GM23338 (cell line): Measurements from ENCODE around the gene UNC5B.

Experiments used
- TF ChIP-seq, protein P1 (sequence below), 2 experiments: fragments of 200-600 bp in 1 of 2; sonication (generic) in 1 of 2; conservative IDR thresholded peaks; 2 replicates each; pipeline versions ENCODE4 v1.5.1 to v1.6.1; 2016 to 2017; ENCODE audit warnings: antibody characterized with exemption in 2 of 2, low read depth in 2 of 2, mild to moderate bottlenecking in 2 of 2, moderate library complexity in 1 of 2
- TF ChIP-seq, protein P2 (sequence below): IDR thresholded peaks from one replicate; pipeline ENCODE4 v1.6.1; 2018; ENCODE audit warnings: antibody characterized with exemption; ENCODE audit not compliant: unreplicated experiment
- TF ChIP-seq, protein P3 (sequence below): IDR thresholded peaks from 2 replicates; pipeline ENCODE4 v1.6.1; 2016; ENCODE audit warnings: antibody characterized with exemption

DNA sequence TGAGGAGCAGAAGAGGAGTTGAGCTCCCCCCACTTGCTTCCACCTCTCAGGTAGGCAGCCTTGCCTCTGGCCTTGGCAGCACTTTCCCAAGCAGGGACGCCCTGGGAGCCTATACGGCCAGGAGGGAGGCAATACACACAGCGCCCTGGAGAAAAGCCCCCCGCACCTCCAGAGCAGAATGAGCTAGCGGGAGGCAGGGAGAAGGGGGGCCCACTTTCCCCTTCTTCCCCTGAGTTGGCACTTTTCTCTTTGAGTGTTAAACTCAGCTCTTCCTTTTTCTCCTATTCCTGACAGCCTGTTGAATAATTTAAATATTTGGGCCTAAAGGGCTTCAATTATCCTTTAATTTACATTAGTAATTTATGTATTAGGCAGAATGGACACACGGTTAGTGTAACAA is 35.8 kb downstream of the UNC5B start:
- TF ChIP-seq, protein P1, sequence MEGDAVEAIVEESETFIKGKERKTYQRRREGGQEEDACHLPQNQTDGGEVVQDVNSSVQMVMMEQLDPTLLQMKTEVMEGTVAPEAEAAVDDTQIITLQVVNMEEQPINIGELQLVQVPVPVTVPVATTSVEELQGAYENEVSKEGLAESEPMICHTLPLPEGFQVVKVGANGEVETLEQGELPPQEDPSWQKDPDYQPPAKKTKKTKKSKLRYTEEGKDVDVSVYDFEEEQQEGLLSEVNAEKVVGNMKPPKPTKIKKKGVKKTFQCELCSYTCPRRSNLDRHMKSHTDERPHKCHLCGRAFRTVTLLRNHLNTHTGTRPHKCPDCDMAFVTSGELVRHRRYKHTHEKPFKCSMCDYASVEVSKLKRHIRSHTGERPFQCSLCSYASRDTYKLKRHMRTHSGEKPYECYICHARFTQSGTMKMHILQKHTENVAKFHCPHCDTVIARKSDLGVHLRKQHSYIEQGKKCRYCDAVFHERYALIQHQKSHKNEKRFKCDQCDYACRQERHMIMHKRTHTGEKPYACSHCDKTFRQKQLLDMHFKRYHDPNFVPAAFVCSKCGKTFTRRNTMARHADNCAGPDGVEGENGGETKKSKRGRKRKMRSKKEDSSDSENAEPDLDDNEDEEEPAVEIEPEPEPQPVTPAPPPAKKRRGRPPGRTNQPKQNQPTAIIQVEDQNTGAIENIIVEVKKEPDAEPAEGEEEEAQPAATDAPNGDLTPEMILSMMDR (conservative IDR thresholded peaks at IDR 0.05; ENCODE audit: low read depth in 2 of 2) = no peak
- TF ChIP-seq, protein P2, sequence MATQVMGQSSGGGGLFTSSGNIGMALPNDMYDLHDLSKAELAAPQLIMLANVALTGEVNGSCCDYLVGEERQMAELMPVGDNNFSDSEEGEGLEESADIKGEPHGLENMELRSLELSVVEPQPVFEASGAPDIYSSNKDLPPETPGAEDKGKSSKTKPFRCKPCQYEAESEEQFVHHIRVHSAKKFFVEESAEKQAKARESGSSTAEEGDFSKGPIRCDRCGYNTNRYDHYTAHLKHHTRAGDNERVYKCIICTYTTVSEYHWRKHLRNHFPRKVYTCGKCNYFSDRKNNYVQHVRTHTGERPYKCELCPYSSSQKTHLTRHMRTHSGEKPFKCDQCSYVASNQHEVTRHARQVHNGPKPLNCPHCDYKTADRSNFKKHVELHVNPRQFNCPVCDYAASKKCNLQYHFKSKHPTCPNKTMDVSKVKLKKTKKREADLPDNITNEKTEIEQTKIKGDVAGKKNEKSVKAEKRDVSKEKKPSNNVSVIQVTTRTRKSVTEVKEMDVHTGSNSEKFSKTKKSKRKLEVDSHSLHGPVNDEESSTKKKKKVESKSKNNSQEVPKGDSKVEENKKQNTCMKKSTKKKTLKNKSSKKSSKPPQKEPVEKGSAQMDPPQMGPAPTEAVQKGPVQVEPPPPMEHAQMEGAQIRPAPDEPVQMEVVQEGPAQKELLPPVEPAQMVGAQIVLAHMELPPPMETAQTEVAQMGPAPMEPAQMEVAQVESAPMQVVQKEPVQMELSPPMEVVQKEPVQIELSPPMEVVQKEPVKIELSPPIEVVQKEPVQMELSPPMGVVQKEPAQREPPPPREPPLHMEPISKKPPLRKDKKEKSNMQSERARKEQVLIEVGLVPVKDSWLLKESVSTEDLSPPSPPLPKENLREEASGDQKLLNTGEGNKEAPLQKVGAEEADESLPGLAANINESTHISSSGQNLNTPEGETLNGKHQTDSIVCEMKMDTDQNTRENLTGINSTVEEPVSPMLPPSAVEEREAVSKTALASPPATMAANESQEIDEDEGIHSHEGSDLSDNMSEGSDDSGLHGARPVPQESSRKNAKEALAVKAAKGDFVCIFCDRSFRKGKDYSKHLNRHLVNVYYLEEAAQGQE = no peak
- TF ChIP-seq, protein P3, sequence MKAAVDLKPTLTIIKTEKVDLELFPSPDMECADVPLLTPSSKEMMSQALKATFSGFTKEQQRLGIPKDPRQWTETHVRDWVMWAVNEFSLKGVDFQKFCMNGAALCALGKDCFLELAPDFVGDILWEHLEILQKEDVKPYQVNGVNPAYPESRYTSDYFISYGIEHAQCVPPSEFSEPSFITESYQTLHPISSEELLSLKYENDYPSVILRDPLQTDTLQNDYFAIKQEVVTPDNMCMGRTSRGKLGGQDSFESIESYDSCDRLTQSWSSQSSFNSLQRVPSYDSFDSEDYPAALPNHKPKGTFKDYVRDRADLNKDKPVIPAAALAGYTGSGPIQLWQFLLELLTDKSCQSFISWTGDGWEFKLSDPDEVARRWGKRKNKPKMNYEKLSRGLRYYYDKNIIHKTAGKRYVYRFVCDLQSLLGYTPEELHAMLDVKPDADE = no peak
